ENCODE results near the gene GPC3.

The GPC3 gene

DNA sequence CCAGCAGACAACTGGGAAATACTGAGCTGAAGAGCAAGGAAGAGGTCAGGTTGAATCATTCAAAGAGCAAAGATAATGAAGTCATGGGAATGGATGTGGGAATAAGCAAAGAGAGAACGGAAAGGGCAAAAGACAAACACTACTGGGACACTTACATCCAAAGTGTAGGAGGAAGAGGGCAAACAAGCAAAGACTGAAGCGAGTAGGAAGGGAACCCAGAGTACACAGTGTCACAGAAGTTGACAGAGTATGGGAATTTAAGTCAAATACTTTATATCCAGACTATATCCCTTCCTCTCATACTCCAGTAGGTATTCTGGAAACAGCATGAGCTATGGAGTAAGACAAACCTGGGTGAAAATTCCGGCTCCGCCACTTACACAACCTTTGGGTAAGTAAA lies 12.5 kb downstream of the GPC3 start:
- H3K4me3 ChIP-seq (ENCODE audit: insufficient read depth, low read depth, low read length, poor library complexity, severe bottlenecking): no peak overlapping the region
- H3K27ac ChIP-seq (ENCODE audit: insufficient read depth, low read length, poor library complexity, severe bottlenecking): no peak overlapping the region
- no peaks in the 10 kb centered on the region for H3K4me1 ChIP-seq (ENCODE audit: control insufficient read depth, insufficient read depth, low read length, poor library complexity, severe bottlenecking)
- no peak for DNase-seq
- no peaks in the 10 kb centered on the region for H3K9me3 ChIP-seq (ENCODE audit: control insufficient read depth, low read length)
- no peaks in the 10 kb centered on the region for H3K36me3 ChIP-seq (ENCODE audit: control insufficient read depth, insufficient read depth, low read length)
- no peaks in the 10 kb centered on the region for H3K27me3 ChIP-seq (replicated peaks; ENCODE audit: control insufficient read depth, insufficient read depth, low read length, poor library complexity, severe bottlenecking)

GRCh38 chrX:133971586-133971985 lies 13.8 kb downstream of the GPC3 start:
- Histone ChIP-seq H3K27me3 (replicated peaks; ENCODE audit: control insufficient read depth, insufficient read depth, low read length, poor library complexity, severe bottlenecking) (no peaks in the 10 kb centered on the region), H3K36me3 (ENCODE audit: control insufficient read depth, insufficient read depth, low read length) (no peaks in the 10 kb centered on the region), H3K9me3 (ENCODE audit: control insufficient read depth, low read length) (no peaks in the 10 kb centered on the region), H3K4me1 (ENCODE audit: control insufficient read depth, insufficient read depth, low read length, poor library complexity, severe bottlenecking) (no peaks in the 10 kb centered on the region), H3K4me3 (ENCODE audit: insufficient read depth, low read depth, low read length, poor library complexity, severe bottlenecking) (no peak overlapping the region), H3K27ac (ENCODE audit: insufficient read depth, low read length, poor library complexity, severe bottlenecking) (no peak overlapping the region)
- no peak for DNase-seq

DNA sequence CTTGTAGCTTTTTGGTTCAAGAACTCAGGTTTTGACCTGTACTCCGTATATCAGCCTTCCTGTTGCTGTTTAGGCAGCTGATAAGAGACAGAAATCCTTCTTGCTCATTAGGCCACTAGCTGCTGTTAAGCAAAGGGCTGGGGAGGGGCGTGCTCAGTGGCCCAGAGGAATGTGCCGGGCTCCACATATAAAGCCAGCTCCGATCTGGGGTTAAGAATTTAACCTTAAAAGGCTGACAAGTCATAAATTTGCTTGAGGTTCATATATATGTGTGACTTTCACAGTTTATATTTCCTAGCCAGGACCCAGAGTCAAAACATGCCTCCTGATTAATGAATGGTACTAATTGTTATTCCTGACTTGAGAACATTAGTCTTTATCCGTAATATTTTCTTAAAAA lies 15.3 kb downstream of the GPC3 start:
- no peak for DNase-seq
- Histone ChIP-seq H3K4me1 (ENCODE audit: control insufficient read depth, insufficient read depth, low read length, poor library complexity, severe bottlenecking) (no peaks in the 10 kb centered on the region), H3K27me3 (replicated peaks; ENCODE audit: control insufficient read depth, insufficient read depth, low read length, poor library complexity, severe bottlenecking) (no peaks in the 10 kb centered on the region), H3K36me3 (ENCODE audit: control insufficient read depth, insufficient read depth, low read length) (no peaks in the 10 kb centered on the region), H3K27ac (ENCODE audit: insufficient read depth, low read length, poor library complexity, severe bottlenecking) (no peak overlapping the region), H3K4me3 (ENCODE audit: insufficient read depth, low read depth, low read length, poor library complexity, severe bottlenecking) (no peak overlapping the region), H3K9me3 (ENCODE audit: control insufficient read depth, low read length) (no peaks in the 10 kb centered on the region)

- no peaks in the 10 kb centered on the region for H3K27me3 ChIP-seq (replicated peaks; ENCODE audit: control insufficient read depth, insufficient read depth, low read length, poor library complexity, severe bottlenecking)
- H3K27ac ChIP-seq (ENCODE audit: insufficient read depth, low read length, poor library complexity, severe bottlenecking): no peak overlapping the region
- no peak for DNase-seq
- no peaks in the 10 kb centered on the region for H3K36me3 ChIP-seq (ENCODE audit: control insufficient read depth, insufficient read depth, low read length)
- no peaks in the 10 kb centered on the region for H3K9me3 ChIP-seq (ENCODE audit: control insufficient read depth, low read length)
- H3K4me3 ChIP-seq (ENCODE audit: insufficient read depth, low read depth, low read length, poor library complexity, severe bottlenecking): no peak overlapping the region
- H3K4me1 ChIP-seq (ENCODE audit: control insufficient read depth, insufficient read depth, low read length, poor library complexity, severe bottlenecking): no peaks in the 10 kb centered on the region
Measured at GRCh38 chrX:133969191-133969590, 16.2 kb downstream of the GPC3 start.

DNA sequence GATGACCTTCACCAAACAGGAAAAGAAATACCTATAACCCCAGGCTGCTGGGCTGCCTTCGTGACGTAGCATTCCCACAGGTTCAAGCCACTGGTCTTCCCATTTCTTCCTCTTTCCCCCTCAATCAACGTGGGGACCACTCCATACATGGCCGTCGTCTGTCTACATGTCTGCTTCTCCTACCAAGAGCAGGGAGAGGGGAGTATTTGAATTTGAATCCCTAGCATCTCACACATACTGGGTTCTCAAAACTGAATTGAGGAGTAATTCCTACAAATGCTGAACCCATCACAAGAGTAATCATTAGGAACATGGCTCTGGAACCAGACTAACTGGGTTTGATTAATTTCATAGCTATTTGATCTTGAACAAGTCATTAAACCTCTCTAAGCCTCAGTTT lies 17.3 kb downstream of the GPC3 start:
- no peak overlapping the region for H3K4me3 ChIP-seq (ENCODE audit: insufficient read depth, low read depth, low read length, poor library complexity, severe bottlenecking)
- no peaks in the 10 kb centered on the region for H3K27me3 ChIP-seq (replicated peaks; ENCODE audit: control insufficient read depth, insufficient read depth, low read length, poor library complexity, severe bottlenecking)
- DNase-seq: no peak
- H3K36me3 ChIP-seq (ENCODE audit: control insufficient read depth, insufficient read depth, low read length): no peaks in the 10 kb centered on the region
- no peaks in the 10 kb centered on the region for H3K9me3 ChIP-seq (ENCODE audit: control insufficient read depth, low read length)
- H3K27ac ChIP-seq (ENCODE audit: insufficient read depth, low read length, poor library complexity, severe bottlenecking): no peak overlapping the region
- no peaks in the 10 kb centered on the region for H3K4me1 ChIP-seq (ENCODE audit: control insufficient read depth, insufficient read depth, low read length, poor library complexity, severe bottlenecking)

- no peak for DNase-seq
- Histone ChIP-seq H3K36me3 (ENCODE audit: control insufficient read depth, insufficient read depth, low read length) (no peaks in the 10 kb centered on the region), H3K4me1 (ENCODE audit: control insufficient read depth, insufficient read depth, low read length, poor library complexity, severe bottlenecking) (no peaks in the 10 kb centered on the region), H3K4me3 (ENCODE audit: insufficient read depth, low read depth, low read length, poor library complexity, severe bottlenecking) (no peak overlapping the region), H3K27me3 (replicated peaks; ENCODE audit: control insufficient read depth, insufficient read depth, low read length, poor library complexity, severe bottlenecking) (no peaks in the 10 kb centered on the region), H3K9me3 (ENCODE audit: control insufficient read depth, low read length) (no peaks in the 10 kb centered on the region), H3K27ac (ENCODE audit: insufficient read depth, low read length, poor library complexity, severe bottlenecking) (no peak overlapping the region)
Measured at GRCh38 chrX:133966199-133966598, 19.2 kb downstream of the GPC3 start.

DNA sequence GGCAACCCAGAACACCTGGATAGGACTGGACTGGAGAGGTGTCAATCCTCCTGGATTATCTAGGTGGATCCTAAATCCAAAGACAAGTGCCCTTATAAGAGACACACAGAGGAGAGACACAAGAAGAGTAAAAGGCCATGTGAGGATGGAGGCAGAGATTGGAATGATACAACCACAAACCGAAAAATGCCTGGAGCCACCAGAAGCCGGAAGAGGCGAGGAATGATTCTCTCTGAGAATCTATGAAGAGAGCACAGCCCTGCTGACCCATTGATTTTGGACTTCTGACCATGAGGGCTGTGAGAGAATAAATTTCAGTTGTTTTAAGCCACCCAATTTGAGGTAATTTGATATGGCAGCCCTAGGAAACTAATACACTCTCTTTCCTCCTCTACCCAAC lies 20.1 kb downstream of the GPC3 start:
- Histone ChIP-seq H3K4me3 (ENCODE audit: insufficient read depth, low read depth, low read length, poor library complexity, severe bottlenecking) (no peak overlapping the region), H3K9me3 (ENCODE audit: control insufficient read depth, low read length) (no peaks in the 10 kb centered on the region), H3K4me1 (ENCODE audit: control insufficient read depth, insufficient read depth, low read length, poor library complexity, severe bottlenecking) (no peaks in the 10 kb centered on the region), H3K36me3 (ENCODE audit: control insufficient read depth, insufficient read depth, low read length) (no peaks in the 10 kb centered on the region), H3K27me3 (replicated peaks; ENCODE audit: control insufficient read depth, insufficient read depth, low read length, poor library complexity, severe bottlenecking) (no peaks in the 10 kb centered on the region), H3K27ac (ENCODE audit: insufficient read depth, low read length, poor library complexity, severe bottlenecking) (no peak overlapping the region)
- no peak for DNase-seq

GRCh38 chrX:133961046-133961445 lies 24.3 kb downstream of the GPC3 start:
- Histone ChIP-seq H3K9me3 (ENCODE audit: control insufficient read depth, low read length) (no peaks in the 10 kb centered on the region), H3K36me3 (ENCODE audit: control insufficient read depth, insufficient read depth, low read length) (no peaks in the 10 kb centered on the region), H3K27ac (ENCODE audit: insufficient read depth, low read length, poor library complexity, severe bottlenecking) (no peak overlapping the region), H3K27me3 (replicated peaks; ENCODE audit: control insufficient read depth, insufficient read depth, low read length, poor library complexity, severe bottlenecking) (peaks cover 2% of the 10 kb centered on the region), H3K4me3 (ENCODE audit: insufficient read depth, low read depth, low read length, poor library complexity, severe bottlenecking) (no peak overlapping the region), H3K4me1 (ENCODE audit: control insufficient read depth, insufficient read depth, low read length, poor library complexity, severe bottlenecking) (no peaks in the 10 kb centered on the region)
- DNase-seq: no peak

GRCh38 chrX:133959972-133960371 lies 25.4 kb downstream of the GPC3 start:
- Histone ChIP-seq H3K9me3 (ENCODE audit: control insufficient read depth, low read length) (no peaks in the 10 kb centered on the region), H3K4me3 (ENCODE audit: insufficient read depth, low read depth, low read length, poor library complexity, severe bottlenecking) (no peak overlapping the region), H3K36me3 (ENCODE audit: control insufficient read depth, insufficient read depth, low read length) (no peaks in the 10 kb centered on the region), H3K4me1 (ENCODE audit: control insufficient read depth, insufficient read depth, low read length, poor library complexity, severe bottlenecking) (no peaks in the 10 kb centered on the region), H3K27me3 (replicated peaks; ENCODE audit: control insufficient read depth, insufficient read depth, low read length, poor library complexity, severe bottlenecking) (peaks cover 2% of the 10 kb centered on the region), H3K27ac (ENCODE audit: insufficient read depth, low read length, poor library complexity, severe bottlenecking) (no peak overlapping the region)
- DNase-seq: no peak

DNA sequence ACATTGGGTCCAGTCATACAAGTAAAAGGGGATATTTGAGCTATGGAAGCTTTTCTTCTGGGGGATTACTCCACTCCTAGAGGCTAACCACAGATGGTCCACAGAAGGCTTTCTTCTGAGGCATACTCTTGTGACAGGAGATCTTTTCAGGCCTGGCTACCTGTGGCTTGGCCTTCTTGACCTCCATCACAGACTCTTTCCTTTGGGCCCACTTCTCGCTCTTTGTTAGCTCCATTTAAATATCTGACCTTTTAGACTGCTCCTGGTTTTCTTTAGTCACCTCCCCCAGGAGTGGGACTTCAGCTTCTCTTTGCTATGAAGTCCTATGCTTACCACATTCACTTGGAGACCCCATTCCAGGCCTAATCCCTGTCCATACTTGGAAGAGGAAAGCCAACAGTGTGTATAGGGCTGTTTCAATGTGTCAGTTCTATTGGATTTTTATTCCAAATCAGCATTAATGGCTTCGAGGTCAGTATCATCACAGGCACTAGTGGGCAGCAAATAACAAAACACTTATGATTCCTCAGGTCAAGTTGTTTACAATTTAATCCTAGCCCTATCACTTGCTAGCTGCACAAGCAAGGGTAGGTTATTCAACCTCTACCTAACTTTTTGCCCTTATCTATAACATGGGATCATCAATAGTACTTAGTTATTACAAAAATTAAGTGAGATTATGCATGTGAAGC lies 26.3 kb downstream of the GPC3 start:
- peaks cover 2% of the 10 kb centered on the region for H3K27me3 ChIP-seq (replicated peaks; ENCODE audit: control insufficient read depth, insufficient read depth, low read length, poor library complexity, severe bottlenecking)
- H3K36me3 ChIP-seq (ENCODE audit: control insufficient read depth, insufficient read depth, low read length): no peaks in the 10 kb centered on the region
- H3K4me1 ChIP-seq (ENCODE audit: control insufficient read depth, insufficient read depth, low read length, poor library complexity, severe bottlenecking): no peaks in the 10 kb centered on the region
- no peak for DNase-seq
- H3K4me3 ChIP-seq (ENCODE audit: insufficient read depth, low read depth, low read length, poor library complexity, severe bottlenecking): no peak overlapping the region
- no peaks in the 10 kb centered on the region for H3K9me3 ChIP-seq (ENCODE audit: control insufficient read depth, low read length)
- H3K27ac ChIP-seq (ENCODE audit: insufficient read depth, low read length, poor library complexity, severe bottlenecking): no peak overlapping the region

Measured in effector memory CD4-positive, alpha-beta T cell (primary cell).